Measurements from ENCODE around the gene FFAR2. TPM values are rescaled to one million over a fixed set of nuclear protein-coding genes. Genes with fewer than 3 reads are reported as not detected.

The FFAR2 gene
- not detected in 2 replicates for total RNA-seq

DNA sequence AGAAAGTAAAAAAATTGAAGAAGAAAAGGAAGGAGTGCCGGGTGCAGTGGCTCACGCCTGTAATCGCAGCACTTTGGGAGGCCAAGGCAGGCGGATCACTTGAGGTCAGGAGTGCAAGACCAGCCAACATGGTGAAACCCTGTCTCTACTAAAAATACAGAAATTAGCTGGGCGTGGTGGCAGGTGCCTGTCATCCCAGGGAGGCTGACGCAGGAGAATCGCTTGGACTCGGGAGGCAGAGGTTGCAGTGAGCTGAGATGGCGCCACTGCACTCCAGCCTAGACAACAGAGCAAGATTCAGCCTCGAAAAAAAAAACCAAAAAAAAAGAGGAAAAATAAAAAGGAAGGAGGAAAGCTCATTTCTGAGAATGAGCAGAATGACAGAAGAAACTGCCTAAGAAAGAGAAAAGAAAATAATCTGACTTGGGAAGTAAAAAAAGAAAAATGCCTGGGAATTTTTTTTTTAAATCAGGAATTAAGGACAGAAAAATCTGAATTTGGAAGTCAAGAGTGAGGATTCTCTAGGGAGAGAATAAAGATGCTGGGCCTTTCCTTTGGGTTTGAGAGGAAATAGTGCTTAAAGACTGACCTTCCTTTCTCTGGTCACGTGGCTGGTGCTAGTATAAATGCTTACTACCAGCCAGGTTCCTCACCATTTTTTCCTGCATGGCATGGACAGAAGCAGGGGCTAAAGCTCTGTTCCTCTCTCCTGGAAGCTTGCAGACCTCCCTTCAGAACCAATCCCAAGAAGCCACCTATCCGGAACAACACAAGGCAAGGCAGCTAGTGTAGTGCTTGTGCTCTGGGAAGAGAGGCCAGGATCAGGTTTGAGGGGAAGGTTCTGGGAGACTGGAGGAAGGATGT, at the start of gene FFAR2:
Gene FFAR2 (plus strand): TSS at position 652 of the 864 bp plus-strand sequence. CDS start 1,458 bp downstream, outside the sequence.

GRCh38 chr19:35490364-35490763, 42.3 kb downstream of the FFAR2 start, which contains the start of gene KRTDAP:
KRTDAP (minus strand) TSS chr19:35490464; CDS start chr19:35490442, 22 bp downstream.

Other genes with a start within 250 kb of the FFAR2 start
- gene FAM187B, start 219.5 kb upstream of the FFAR2 start, total RNA-seq = not detected in 2 replicates
- gene LSR, start 199.3 kb upstream of the FFAR2 start, total RNA-seq = 85.6 and 108 TPM in 2 replicates
- gene USF2, start 179.3 kb upstream of the FFAR2 start, total RNA-seq = 63.3 and 75.7 TPM in 2 replicates
- not detected in 2 replicates for gene HAMP, start 165.7 kb upstream of the FFAR2 start, total RNA-seq
- gene MAG, start 156.1 kb upstream of the FFAR2 start, total RNA-seq = not detected in 2 replicates
- not detected in 2 replicates for gene CD22, start 119.1 kb upstream of the FFAR2 start, total RNA-seq
- not detected in 2 replicates for gene FFAR1, start 100.4 kb upstream of the FFAR2 start, total RNA-seq
- gene FFAR3, start 89.8 kb upstream of the FFAR2 start, total RNA-seq = not detected in 2 replicates
- gene GPR42, start 77.2 kb upstream of the FFAR2 start, total RNA-seq = not detected in 2 replicates
- gene KRTDAP, start 42.2 kb downstream of the FFAR2 start, total RNA-seq = 40.4 and 58.3 TPM in 2 replicates
- gene DMKN, start 65.4 kb downstream of the FFAR2 start, total RNA-seq = 490 and 661 TPM in 2 replicates
- 62.1 and 80.8 TPM in 2 replicates for gene SBSN, start 80.1 kb downstream of the FFAR2 start, total RNA-seq
- gene GAPDHS, start 85.2 kb downstream of the FFAR2 start, total RNA-seq = not detected in 2 replicates
- gene TMEM147, start 97.4 kb downstream of the FFAR2 start, total RNA-seq = 116 and 138 TPM in 2 replicates
- gene ATP4A, start 115.4 kb downstream of the FFAR2 start, total RNA-seq = not detected in 2 replicates
- gene PMIS2, start 137.9 kb downstream of the FFAR2 start, total RNA-seq = not detected in 2 replicates
- gene HAUS5, start 164.5 kb downstream of the FFAR2 start, total RNA-seq = 10.9 TPM in 2 replicates
- 103 and 118 TPM in 2 replicates for gene RBM42, start 180.8 kb downstream of the FFAR2 start, total RNA-seq
- 0.35 and 0.51 TPM in 2 replicates for gene ETV2, start 193.5 kb downstream of the FFAR2 start, total RNA-seq
- gene COX6B1, start 200.1 kb downstream of the FFAR2 start, total RNA-seq = 473 and 703 TPM in 2 replicates
- not detected in 2 replicates for gene UPK1A, start 218.3 kb downstream of the FFAR2 start, total RNA-seq

Measured in airway epithelial cell (primary cell).